HG03378 (cell line): Measurements from ENCODE around the gene PMM1.

ENCODE experiments used
- ATAC-seq: cut with Tn5 transposase; IDR thresholded peaks from one replicate; pipeline ENCODE4 v1.9.1; 2021; ENCODE audit warnings: mild to moderate bottlenecking, moderate library complexity; ENCODE audit not compliant: unreplicated experiment

PMM1 gene

GRCh38 chr22:41539146-41540005 lies 50.3 kb downstream of the PMM1 start:
- ATAC-seq = no peak

GRCh38 chr22:41538583-41538982 lies 51.1 kb downstream of the PMM1 start:
- ATAC-seq = no peak

GRCh38 chr22:41537203-41537602 lies 52.4 kb downstream of the PMM1 start:
- ATAC-seq = no peak

GRCh38 chr22:41535244-41535643 lies 54.4 kb downstream of the PMM1 start:
- ATAC-seq = no peak

GRCh38 chr22:41534219-41534618 lies 55.4 kb downstream of the PMM1 start:
- no peak for ATAC-seq

- ATAC-seq = no peak
Observed at GRCh38 chr22:41532908-41533825, 56.5 kb downstream of the PMM1 start.

- ATAC-seq = no peak
Observed at GRCh38 chr22:41531715-41532477, 57.7 kb downstream of the PMM1 start.

GRCh38 chr22:41530890-41531714 lies 58.5 kb downstream of the PMM1 start:
- no peak for ATAC-seq

- no peak for ATAC-seq
Observed at GRCh38 chr22:41528938-41529561, 60.6 kb downstream of the PMM1 start.

- no peak for ATAC-seq
Observed at GRCh38 chr22:41528132-41528766, 61.4 kb downstream of the PMM1 start.
